Esophagus squamous epithelium (tissue), 5 donors: Measurements from ENCODE around the gene RNF144A. TPM values are rescaled to one million over a fixed set of nuclear protein-coding genes. Genes with fewer than 3 reads are reported as not detected.

Experiments
- DNase-seq: peaks from one replicate; lab custom pipeline; 2025; lab: John Stamatoyannopoulos, UW
- H3K27ac ChIP-seq, 4 donors: fragments of 200-600 bp; sonication (generic); one replicate each; pipeline ENCODE4 v1.5.1; 2016 to 2019; ENCODE audit warnings: mild to moderate bottlenecking in 1 of 4
- H3K27me3 ChIP-seq, 4 donors: fragments of 200-600 bp; sonication (generic); 1 replicate in 3 of 4; 2 replicates in 1 of 4; pipeline versions ENCODE4 v1.5.1 to v1.6.0; 2017 to 2021; ENCODE audit warnings: antibody characterized with exemption in 1 of 4
- H3K36me3 ChIP-seq, 3 donors: fragments of 200-600 bp; sonication (generic); one replicate each; pipeline ENCODE4 v1.5.1; 2016 to 2019
- H3K4me1 ChIP-seq, 3 donors: fragments of 200-600 bp; sonication (generic); one replicate each; pipeline ENCODE4 v1.5.1; 2017 to 2019
- H3K4me3 ChIP-seq, 4 donors: fragments of 200-600 bp; sonication (generic); 1 replicate in 3 of 4; 2 replicates in 1 of 4; pipeline ENCODE4 v1.5.1; 2016 to 2019; ENCODE audit warnings: mild to moderate bottlenecking in 2 of 4, moderate library complexity in 1 of 4
- H3K9me3 ChIP-seq, 3 donors: fragments of 200-600 bp; sonication (generic); one replicate each; pipeline ENCODE4 v1.5.1; 2016 to 2019
- POLR2A ChIP-seq, 4 donors: fragments of 450-650 bp; IDR thresholded peaks; one replicate each; pipeline ENCODE4 v1.6.1; 2017; ENCODE audit warnings: antibody characterized with exemption in 4 of 4, mild to moderate bottlenecking in 4 of 4, moderate library complexity in 3 of 4
- WGBS, 2 donors: methylation state at CpG; one replicate each; pipeline ENCODE4 v1.1.5; 2018; 5-methylcytosine and 5-hydroxymethylcytosine counted together
- intact Hi-C: fragments of 100-400 bp; cut with DNase I; formaldehyde crosslinking; loops from one replicate; pipeline ENCODE4 v1.15.0; 2022
- total RNA-seq, 4 donors: library from RNA; depleted of rRNA; stranded (reverse); fragments of >200 nt; gene quantifications; one replicate each; pipeline ENCODE4 v1.1.0, GENCODE V29; 2016
- TF ChIP-seq, protein P1 (sequence below), 6 experiments: fragments of 450-650 bp in 4 of 6; fragments of 200-600 bp in 2 of 6; sonication (generic) in 2 of 6; IDR thresholded peaks; one replicate each; pipeline ENCODE4 v1.5.1; 2016 to 2019; ENCODE audit warnings: antibody characterized with exemption in 6 of 6, mild to moderate bottlenecking in 4 of 6, moderate library complexity in 4 of 6
- donor health status: DM: yes; HTN: yes; CAD: no.

RNF144A gene
- total RNA-seq, 4 donors from 2014 or later = 6.2 to 11.6 (median 8.2) TPM

DNA sequence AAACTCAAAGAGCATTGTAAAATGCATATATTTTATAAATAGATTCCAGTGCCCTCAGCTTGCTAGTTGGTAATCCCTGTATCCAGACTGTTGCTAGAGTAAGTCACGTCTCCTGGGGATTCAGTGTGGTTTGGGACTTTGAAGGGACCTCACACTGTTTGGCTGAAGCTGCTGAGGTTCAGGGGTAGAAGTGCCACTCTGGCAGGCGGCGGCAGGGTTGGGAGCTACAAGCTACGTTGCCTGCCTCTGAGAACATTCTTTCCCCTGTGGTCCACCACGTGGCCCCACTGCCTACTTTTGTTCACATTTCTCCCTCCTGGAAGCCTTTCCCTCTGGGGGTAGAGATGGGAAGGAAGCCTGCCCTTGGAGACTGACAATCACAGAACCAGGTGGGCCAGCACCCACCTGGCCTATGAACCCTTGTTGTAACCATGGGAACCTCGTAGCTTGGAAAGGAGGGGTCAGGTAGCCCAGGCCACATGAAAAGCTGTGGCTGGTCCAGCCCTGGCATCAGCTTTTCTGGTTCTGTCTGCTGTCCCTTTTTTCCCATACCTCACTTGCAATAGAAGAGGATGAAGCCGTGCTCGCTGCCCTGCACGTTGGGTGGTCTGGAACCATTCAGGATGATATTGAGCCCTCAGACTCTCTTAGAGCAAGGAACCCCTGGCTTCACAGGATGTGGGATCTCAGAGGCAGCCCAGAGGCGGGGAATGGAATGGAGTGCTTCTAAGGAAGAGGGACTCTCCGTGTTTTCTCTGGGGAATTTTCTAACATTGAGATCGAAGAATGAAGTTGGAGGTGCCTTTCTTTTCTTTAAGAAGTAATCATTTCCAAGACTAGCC, 2.9 kb downstream of the RNF144A start:
- no peak overlapping the region for H3K27ac ChIP-seq
- WGBS, 2 donors = 74 to 78% methylated on average over 8 to 10 of the region's 12 CpGs
- no peaks in the 10 kb centered on the region for H3K9me3 ChIP-seq
- no peak for DNase-seq
- H3K4me1 ChIP-seq = peaks cover 0 to 54% (median 3%) of the 10 kb centered on the region in 3 donors
- H3K36me3 ChIP-seq = no peaks in the 10 kb centered on the region
- TF ChIP-seq, protein P1, sequence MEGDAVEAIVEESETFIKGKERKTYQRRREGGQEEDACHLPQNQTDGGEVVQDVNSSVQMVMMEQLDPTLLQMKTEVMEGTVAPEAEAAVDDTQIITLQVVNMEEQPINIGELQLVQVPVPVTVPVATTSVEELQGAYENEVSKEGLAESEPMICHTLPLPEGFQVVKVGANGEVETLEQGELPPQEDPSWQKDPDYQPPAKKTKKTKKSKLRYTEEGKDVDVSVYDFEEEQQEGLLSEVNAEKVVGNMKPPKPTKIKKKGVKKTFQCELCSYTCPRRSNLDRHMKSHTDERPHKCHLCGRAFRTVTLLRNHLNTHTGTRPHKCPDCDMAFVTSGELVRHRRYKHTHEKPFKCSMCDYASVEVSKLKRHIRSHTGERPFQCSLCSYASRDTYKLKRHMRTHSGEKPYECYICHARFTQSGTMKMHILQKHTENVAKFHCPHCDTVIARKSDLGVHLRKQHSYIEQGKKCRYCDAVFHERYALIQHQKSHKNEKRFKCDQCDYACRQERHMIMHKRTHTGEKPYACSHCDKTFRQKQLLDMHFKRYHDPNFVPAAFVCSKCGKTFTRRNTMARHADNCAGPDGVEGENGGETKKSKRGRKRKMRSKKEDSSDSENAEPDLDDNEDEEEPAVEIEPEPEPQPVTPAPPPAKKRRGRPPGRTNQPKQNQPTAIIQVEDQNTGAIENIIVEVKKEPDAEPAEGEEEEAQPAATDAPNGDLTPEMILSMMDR (IDR thresholded peaks at IDR 0.05) = no peak
- TF ChIP-seq POLR2A (IDR thresholded peaks at IDR 0.05) = no peak
- no peak overlapping the region for H3K4me3 ChIP-seq
- intact Hi-C loops = loop anchor here (10.0 kb wide), 1 partner anchor 115 kb away; no protein-coding TSS in a partner anchor
- H3K27me3 ChIP-seq = no peaks in the 10 kb centered on the region

DNA sequence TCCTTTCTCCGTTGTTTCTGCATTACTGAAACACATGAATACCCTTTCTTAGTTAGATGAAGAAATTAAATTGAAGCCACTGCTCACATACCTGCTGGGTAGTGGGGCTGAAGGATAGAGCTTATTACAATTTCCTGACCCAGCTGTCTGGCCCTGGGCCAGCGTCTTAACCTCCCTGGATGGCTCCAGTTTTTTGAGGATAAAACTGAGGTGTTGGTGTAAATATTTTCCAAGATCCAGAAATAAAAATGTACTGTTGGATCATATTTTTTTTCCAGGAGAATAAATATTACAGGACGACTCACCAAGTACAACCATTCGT, 3.5 kb downstream of the RNF144A start:
- no peak for DNase-seq
- Histone ChIP-seq H3K36me3 (no peaks in the 10 kb centered on the region), H3K4me3 (no peak overlapping the region), H3K27ac (no peak overlapping the region), H3K4me1 (peaks cover 0 to 53% (median 3%) of the 10 kb centered on the region in 3 donors), H3K9me3 (no peaks in the 10 kb centered on the region), H3K27me3 (no peaks in the 10 kb centered on the region)
- TF ChIP-seq POLR2A (IDR thresholded peaks at IDR 0.05) = no peak
- TF ChIP-seq, protein P1 (IDR thresholded peaks at IDR 0.05) = no peak
- 66 to 74% methylated on average over 4 of the region's 4 CpGs for WGBS, 2 donors
- intact Hi-C loops = no loop called here

DNA sequence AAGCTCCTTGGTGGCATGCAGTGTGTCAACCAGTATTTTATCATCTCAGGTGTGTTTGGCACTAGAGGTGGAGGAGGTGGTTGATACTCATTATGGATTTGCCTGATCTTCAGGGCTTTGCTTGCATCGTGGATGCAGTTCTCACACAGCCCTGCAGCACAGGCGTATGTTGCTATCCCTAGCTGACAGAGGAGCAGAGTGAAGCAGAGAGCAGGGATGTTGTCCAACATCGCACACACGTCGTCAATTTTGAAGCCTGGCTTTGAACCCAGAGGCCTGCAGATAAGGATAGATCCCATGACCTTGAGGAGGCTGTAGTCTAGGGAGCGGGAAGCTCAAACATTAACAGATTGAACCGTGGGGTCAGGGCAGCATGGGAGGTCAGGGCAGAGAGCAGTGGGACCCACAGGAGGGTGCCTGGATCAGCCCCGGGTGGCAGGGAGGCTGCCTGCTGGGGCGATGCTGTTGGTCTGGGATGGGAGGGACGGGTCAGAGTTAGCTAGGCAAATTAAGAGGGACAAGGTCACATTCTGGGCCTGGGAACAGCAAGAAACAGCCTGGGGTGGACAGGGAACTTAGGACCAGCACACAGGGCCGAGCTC, 4.2 kb downstream of the RNF144A start:
- DNase-seq = no peak
- H3K27me3 ChIP-seq = no peaks in the 10 kb centered on the region
- no peak overlapping the region for H3K4me3 ChIP-seq
- no peak overlapping the region for H3K27ac ChIP-seq
- H3K4me1 ChIP-seq = peaks cover 0 to 53% (median 3%) of the 10 kb centered on the region in 3 donors
- H3K9me3 ChIP-seq = no peaks in the 10 kb centered on the region
- TF ChIP-seq, protein P1 (IDR thresholded peaks at IDR 0.05) = no peak
- H3K36me3 ChIP-seq = no peaks in the 10 kb centered on the region
- intact Hi-C loops = no loop called here
- WGBS, 2 donors = 88 to 89% methylated on average over 6 to 8 of the region's 11 CpGs

DNA sequence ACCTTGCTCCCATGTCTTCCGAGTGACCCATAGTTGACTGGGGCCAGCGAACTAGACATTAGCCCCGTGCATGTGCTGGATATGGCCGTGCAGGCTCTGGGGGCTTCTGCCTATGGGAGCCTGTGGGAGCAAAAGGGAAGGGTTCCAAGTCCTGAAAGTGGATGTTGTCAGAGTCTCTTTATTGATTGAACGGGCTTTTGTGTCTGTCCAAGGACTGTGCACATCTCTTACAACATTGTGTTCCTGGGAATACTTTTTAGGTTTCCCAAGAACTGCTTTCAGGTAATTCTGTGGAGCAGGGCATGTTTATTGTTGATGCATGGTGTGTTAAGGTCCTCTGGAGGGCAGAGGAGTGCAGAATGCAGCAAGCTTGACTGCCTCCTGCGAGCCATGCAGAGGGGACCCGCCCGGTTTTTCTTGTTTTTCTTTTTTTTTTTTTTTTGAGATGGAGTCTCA, 5.0 kb downstream of the RNF144A start:
- Histone ChIP-seq H3K36me3 (no peaks in the 10 kb centered on the region), H3K27ac (no peak overlapping the region), H3K9me3 (no peaks in the 10 kb centered on the region), H3K4me3 (no peak overlapping the region), H3K27me3 (no peaks in the 10 kb centered on the region), H3K4me1 (peaks cover 0 to 49% (median 0%) of the 10 kb centered on the region in 3 donors)
- WGBS, 2 donors = 62 to 64% methylated on average over 8 of the region's 8 CpGs
- intact Hi-C loops = no loop called here
- no peak for TF ChIP-seq POLR2A (IDR thresholded peaks at IDR 0.05)
- TF ChIP-seq, protein P1 (IDR thresholded peaks at IDR 0.05) = peak in 1 of 6 experiments; percentile 26
- DNase-seq = no peak

DNA sequence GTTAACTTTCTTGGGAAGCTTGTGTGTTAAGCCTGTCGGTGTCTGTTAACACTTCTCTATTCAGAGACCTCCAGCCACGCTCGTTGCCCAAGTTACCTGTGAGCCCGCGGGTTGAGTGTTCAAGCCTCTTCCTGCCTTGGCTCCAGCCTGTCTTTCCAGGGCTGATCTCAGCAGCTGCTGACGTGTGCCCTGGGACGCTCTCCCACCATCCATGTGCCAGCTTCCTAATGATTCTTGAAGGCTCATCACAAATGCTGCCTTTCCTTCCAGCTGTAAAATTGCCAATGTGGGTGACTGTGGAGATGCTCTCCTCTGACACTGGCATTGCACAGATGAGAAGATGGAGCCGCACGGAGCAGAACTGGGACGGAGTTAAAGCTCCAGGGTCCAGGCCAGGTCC, 6.1 kb downstream of the RNF144A start:
- peaks cover 0 to 47% (median 0%) of the 10 kb centered on the region in 3 donors for H3K4me1 ChIP-seq
- intact Hi-C loops = no loop called here

More for the DNA sequence above, 6.1 kb downstream of the RNF144A start:
- TF ChIP-seq, protein P1 (IDR thresholded peaks at IDR 0.05) = no peak
- TF ChIP-seq POLR2A (IDR thresholded peaks at IDR 0.05) = no peak
- Histone ChIP-seq H3K9me3 (no peaks in the 10 kb centered on the region), H3K4me3 (no peak overlapping the region), H3K27me3 (no peaks in the 10 kb centered on the region), H3K27ac (no peak overlapping the region), H3K36me3 (no peaks in the 10 kb centered on the region)
- no peak for DNase-seq
- 71 to 84% methylated on average over 10 of the region's 10 CpGs for WGBS, 2 donors
